Activated CD8-positive, alpha-beta memory T cell treated with anti-CD3 and anti-CD28 coated beads for 1 hour (primary cell): Measurements from ENCODE around the gene AADACL2.

ENCODE experiments used
- DNase-seq, 2 donors: peaks; one replicate each; pipeline ENCODE4 v3.0.0-alpha.2; 2020; ENCODE audit warnings: low read depth in 1 of 2; ENCODE audit errors: extremely low read depth in 1 of 2

The AADACL2 gene

GRCh38 chr3:151798466-151798865, 64.7 kb downstream of the AADACL2 start:
- DNase-seq = no peak

GRCh38 chr3:151800431-151800830, 66.7 kb downstream of the AADACL2 start:
- no peak for DNase-seq

GRCh38 chr3:151804267-151804666, 70.5 kb downstream of the AADACL2 start:
- DNase-seq = no peak

- DNase-seq = no peak
Measured at GRCh38 chr3:151806838-151807237, 73.1 kb downstream of the AADACL2 start.
